Dermis blood vessel endothelial cell (primary cell): Measurements from ENCODE around the gene SGO1. TPM values are rescaled to one million over a fixed set of nuclear protein-coding genes. Genes with fewer than 3 reads are reported as not detected.

Experiments
- DNase-seq: peaks from one replicate; pipeline ENCODE4 v3.0.0; 2010
- total RNA-seq: library from RNA; depleted of rRNA; stranded (reverse); fragments of >200 nt; gene quantifications from 2 replicates; pipeline ENCODE4 v1.2.3, GENCODE V29; 2014

Gene SGO1
- total RNA-seq, 1 donor from 2014 or later, result 2.6 TPM

GRCh38 chr3:20154078-20154477 lies 31.9 kb downstream of the SGO1 start:
- no peak for DNase-seq

DNA sequence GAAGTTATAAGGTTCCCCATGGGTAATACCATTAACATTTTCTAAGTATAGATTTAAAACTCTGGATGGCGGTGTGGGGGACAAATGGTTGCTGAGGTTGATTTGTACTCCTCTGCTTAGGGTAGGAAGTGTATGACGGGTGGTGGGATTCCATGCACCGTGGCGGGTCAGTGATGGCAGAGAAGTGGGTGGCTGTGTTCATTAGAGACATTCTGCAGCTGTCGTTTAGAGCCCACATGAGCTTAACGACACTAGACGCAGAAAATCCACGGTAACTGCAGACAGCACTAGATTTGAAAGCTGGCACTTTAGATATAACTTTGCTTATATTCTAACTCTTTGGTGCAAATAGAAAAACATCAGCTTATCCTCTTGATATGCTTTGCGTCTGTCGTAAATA lies 37.5 kb downstream of the SGO1 start:
- no peak for DNase-seq

GRCh38 chr3:20147361-20147760 lies 38.6 kb downstream of the SGO1 start:
- DNase-seq, result no peak

DNA sequence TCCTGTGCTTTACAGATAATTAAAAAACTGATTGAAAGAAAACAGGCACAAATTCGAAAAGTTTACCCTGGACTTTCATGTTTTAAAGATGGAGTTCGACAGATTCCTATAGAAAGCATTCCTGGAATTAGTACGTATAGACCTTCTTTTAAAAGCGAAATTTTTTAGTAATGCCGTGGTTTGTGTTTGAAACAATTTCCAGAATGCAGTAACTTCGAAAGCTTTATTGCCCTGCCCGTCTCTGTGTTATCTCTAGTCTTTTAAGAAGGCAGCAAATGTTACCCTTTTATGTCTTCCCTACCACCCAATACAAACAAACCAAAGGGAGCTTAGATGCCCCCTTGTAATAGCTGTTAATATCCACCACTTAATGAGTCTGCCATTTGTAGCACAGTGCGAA lies 39.7 kb downstream of the SGO1 start:
- no peak for DNase-seq

DNA sequence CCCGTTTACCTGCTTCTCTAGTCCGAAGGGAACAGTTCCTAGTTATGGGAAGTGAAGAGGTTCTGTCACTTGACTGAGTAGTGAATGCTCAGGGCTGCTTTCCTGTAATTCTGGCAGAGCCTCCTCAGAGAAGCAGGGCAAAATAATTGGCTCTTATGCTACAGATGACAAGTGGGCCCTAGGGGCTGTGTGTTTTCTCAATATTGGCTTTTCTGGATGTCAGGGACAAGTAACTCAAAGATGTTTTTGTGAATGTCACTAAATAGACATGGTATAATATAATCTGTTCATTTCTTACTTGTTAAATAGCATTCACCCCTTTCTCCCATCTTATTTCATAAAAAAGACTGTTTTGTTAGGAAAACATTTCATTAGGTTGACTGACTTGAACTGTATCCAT lies 40.1 kb downstream of the SGO1 start:
- no peak for DNase-seq

GRCh38 chr3:20143519-20143918 lies 42.5 kb downstream of the SGO1 start:
- no peak for DNase-seq

DNA sequence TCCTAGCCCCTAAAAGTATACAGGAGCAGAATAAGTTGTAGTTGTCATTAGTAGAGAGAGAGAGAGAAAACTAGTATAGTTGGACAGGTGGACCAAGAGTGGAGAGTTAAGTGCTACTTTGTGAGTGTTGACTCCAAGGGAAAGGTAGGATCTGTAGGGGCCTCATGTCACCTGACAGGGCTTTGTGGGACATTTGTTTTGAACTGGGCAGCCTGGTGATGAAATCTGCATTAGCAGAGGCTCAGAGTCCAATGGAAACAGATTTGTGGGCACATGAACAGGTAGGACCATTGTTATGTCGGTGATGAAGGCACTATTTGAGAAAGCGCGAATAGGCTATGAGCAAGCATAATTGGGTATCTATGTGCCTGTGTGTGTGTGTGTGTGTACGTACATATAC lies 43.5 kb downstream of the SGO1 start:
- DNase-seq, result no peak

- DNase-seq, result no peak
Observed at GRCh38 chr3:20141851-20142250, 44.2 kb downstream of the SGO1 start.

DNA sequence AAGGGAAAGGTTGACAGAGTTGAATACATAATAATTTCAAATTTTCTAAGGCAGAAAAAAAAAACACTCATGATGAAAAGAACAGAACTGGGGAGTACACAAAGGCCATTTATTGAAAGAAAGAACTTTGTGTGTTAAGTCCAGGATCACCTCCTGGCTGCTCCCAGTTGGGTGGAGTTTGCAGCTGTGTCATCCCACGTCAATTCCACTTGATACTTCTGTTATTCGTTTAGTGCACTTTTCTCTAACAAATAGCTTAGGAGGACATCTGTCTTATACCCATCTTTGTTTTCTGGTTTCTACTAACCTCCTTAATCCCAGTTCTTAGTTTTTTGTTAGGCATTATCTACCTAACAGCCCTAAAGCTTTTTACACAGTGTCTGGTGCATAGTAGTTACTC lies 44.7 kb downstream of the SGO1 start:
- DNase-seq, result no peak

- no peak for DNase-seq
Observed at GRCh38 chr3:20140881-20141280, 45.1 kb downstream of the SGO1 start.

DNA sequence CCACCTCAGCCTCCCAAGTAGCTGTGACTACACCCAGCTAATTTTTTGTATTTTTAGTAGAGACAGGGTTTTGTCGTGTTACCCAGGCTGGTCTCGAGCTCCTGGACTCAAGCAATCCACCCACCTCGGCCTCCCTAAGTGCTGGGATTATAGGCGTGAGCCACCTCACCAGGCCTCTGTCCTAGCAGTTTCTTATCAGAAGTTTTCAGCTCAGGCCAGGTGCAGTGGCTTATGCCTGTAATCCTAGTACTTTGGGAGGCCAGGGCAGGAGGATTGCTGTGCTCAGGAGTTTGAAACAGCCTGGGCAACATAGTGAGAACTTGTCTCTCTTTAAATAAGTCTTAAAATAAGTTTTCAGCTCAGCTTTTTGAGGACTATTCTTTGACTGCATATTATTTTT lies 48.4 kb downstream of the SGO1 start:
- DNase-seq, result no peak

DNA sequence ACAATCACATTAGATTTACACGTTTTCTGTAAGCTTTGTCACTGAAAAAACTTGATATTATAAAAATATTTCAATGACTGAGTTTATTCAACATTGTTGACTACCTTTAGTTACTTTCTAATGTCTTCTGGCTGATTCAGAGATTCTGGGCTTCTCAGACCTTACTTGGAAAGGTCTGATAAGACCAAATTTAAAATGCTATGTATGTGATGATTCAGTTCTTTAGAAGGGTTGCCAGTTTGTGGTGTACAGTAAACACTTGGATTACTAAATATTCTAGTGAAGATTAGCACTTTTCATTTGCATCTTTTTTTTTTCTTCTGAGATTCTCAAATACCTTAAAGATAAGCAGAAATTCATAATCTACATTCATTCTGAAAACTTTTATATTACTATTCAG lies 49.8 kb downstream of the SGO1 start:
- no peak for DNase-seq

DNA sequence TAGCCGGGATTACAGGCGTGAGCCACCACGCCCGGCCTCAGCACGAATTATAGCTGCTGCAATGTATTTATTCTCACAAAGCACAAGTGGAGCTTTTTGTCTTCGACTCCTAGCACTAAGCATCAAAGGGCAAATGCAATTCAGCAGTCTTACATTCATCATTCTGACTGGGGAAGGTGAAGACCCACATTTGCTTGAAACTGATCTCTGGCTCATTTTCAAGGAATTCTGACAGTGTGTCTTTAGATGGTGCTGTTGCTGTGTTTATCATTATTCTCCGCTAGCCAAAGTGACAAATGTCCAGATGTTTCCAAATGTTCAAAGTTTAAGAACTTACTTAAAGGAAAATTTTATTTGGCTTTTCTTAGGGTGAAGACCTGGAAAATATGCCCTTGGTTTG lies 55.9 kb downstream of the SGO1 start:
- DNase-seq, result no peak

GRCh38 chr3:20128358-20128757 lies 57.6 kb downstream of the SGO1 start:
- no peak for DNase-seq

- DNase-seq, result no peak
Observed at GRCh38 chr3:20125897-20126296, 60.1 kb downstream of the SGO1 start.

DNA sequence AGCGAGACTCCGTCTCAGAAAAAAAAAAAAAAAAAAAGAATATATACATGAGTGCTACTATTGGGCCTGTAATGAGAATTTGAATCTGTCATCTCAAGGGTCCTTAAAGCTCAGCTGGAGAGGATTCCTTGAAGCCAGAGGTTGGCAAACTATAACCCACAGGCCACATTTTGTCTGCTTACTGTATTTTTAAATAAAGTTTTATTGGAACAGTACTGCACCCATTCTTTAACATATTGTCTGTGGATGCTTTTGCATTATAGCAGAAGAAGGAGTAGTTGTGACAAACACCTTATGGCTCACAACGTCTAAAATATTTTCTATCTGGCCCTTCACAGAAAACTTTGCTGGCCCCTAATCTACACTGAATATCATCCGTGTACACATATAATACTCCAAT lies 60.7 kb downstream of the SGO1 start:
- DNase-seq, result no peak

GRCh38 chr3:20123131-20123652 lies 62.8 kb downstream of the SGO1 start:
- DNase-seq, result no peak

DNA sequence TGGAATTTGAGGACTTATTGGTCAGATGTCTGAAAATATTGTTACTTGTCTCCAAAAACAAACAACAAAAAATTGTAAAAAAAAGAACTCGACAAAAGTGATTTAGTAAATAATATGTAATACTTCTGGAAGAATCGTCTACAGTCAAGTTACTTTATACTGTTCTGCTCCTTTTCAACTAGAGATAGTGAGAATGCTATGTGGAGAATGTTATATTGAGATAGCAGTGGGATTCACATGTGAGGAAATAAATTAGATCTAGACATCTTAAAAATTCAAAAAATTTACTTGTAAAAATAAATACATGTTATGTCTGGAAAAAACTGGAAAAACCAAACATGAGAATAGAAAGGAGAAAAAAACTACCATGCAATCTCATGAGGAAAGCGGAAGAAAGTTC lies 64.9 kb downstream of the SGO1 start:
- no peak for DNase-seq

Other genes with a start within 250 kb of the SGO1 start
- 92.1 and 110 TPM in 2 replicates for gene RAB5A, start 239.1 kb downstream of the SGO1 start, total RNA-seq
- not detected in 2 replicates for gene PP2D1, start 173.9 kb downstream of the SGO1 start, total RNA-seq
- 18.7 and 22.6 TPM in 2 replicates for gene KAT2B, start 145.8 kb downstream of the SGO1 start, total RNA-seq